Activated CD8-positive, alpha-beta memory T cell treated with anti-CD3 and anti-CD28 coated beads, Interleukin-2, amount 50 U/mL, for 4 hours (primary cell): ENCODE data around the gene TRIM67.
"Not testable (repeated sequence)": the region's sequence is repeated elsewhere in the genome, so short reads cannot be mapped to it uniquely, and the experiment has no call there.

Experiments
- DNase-seq: peaks from one replicate; pipeline ENCODE4 v3.0.0-alpha.2; 2020

Gene TRIM67

DNA sequence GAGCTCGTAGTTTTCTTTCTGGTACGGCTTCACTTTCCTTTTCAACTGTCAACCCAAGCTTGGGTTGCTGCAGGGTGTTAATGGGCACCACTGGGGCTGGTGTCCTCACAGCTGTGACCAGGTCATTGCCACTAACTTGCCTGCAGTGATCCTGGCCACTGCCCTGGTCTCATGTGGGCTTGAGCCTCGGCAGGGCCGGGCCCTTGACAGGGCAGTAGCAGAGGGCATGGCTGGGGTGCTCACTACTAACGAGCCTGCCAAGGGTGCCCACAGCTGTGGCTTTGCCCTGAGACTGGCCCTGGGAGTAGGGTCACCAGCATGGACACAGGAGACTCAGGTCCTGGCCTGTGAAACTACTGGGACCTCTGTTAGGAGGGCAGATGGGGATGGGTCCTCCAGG, 47.7 kb downstream of the TRIM67 start:
- DNase-seq = no peak

DNA sequence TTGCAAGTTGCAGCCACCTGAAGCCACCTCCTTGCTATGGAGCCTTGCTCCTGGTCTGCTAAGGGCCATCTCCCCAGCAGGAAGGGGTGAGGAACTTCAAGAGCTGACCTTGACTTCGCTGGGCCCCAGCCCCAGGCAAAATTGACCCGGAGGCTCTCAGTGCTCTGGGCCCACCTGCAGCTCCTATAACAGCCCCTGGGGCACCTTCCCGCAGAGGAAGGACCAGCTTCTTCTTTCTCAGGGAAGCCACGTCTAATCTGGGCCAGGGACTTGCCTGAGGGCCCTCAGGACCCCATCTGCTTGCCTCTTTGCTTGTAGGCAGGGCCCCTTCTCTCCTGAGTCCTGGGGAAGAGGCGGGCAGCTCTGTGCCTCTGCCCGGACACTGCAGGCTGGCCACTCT, 48.3 kb downstream of the TRIM67 start:
- DNase-seq = no peak

DNA sequence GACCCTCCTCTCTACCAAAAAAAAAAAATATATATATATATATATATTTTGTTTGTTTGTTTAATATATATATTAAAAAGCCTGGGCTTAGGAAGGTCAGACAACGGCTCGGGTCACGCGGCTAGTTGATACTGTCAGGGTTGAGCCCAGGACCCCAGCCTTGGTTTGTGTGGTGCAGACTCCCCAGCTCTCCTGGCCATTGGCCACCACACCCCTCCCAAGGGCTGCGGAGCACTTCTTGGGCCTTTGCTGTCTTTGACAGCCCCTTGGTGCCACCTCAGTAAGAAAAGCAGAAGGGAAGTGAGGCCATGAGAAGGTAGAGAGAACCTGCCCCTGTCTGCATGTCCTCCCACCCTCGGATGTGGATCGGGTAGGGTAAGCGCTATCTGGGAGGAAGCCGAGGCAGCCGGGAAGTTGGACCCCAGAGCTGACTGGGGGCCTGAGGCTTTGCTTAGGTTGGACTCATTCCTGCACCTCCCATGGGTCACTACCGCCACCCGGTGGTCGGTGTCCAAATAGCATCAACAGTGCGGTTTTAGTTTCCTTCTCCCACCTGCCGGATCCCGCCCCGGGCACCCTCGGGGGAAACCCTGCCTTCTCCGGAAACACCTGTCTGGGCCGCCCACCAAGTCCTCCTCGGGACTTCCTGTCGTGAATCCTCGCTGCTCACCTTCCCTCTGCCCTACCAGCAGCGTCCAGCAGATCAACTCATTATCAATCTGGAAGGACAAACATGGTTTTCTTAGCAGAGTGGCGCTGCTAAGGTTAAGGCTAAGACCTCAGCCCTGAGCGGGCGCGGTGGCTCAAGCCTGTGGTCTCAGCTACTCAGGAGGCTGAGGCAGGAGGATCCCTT, 49.4 kb downstream of the TRIM67 start:
- DNase-seq = peak; percentile 91

DNA sequence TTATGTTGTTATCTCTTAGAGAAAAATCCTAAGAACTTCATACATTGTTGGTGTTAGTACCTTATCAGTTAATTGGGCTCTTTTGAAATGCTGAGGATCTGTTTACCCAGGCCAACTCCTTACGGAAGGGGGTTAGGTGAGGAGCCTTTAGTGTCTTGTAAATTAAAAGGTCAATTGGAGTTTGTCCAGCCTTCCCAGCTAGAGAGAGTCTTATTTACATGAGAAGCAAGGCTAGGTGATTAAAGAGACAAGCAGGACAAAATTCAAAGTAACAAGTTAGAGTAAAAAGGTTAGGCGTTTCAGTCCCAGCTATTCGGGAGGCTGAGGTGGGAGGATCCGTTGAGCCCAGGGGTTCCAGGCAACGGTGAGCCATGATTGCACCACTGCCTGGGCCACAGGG, 50.4 kb downstream of the TRIM67 start:
- not testable (repeated sequence) for DNase-seq

DNA sequence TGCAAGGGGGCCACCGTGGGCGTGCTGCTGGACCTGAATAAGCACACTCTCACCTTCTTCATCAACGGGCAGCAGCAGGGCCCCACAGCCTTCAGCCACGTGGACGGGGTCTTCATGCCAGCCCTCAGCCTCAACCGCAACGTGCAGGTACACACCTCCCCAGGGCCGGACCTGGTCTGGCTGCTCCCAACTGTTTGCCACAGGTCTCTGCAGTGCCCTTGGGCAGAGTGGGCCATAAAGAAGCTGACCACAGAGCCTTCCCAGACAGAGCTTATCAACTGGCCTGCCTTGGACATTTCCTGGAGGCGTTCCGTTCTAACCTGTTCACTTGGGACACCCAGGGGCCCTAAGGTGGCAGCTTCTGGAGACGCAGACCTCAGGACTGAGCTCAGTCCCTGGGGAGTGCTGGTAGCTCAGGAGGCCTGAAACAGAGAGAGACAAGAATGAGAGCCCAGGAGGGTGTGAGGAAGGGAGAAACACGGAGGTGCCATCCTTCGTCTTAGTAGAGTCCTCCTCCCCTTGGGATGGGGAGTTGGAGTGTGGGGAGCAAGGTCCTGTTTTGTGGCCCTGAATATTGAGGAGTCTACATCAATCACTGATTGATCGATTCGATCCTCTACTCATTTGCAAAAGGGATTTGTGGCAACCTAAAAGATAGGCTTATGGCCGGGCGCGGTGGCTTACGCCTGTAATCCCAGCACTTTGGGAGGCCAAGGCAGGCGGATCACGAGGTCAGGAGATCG, 52.1 kb downstream of the TRIM67 start:
- DNase-seq = no peak

DNA sequence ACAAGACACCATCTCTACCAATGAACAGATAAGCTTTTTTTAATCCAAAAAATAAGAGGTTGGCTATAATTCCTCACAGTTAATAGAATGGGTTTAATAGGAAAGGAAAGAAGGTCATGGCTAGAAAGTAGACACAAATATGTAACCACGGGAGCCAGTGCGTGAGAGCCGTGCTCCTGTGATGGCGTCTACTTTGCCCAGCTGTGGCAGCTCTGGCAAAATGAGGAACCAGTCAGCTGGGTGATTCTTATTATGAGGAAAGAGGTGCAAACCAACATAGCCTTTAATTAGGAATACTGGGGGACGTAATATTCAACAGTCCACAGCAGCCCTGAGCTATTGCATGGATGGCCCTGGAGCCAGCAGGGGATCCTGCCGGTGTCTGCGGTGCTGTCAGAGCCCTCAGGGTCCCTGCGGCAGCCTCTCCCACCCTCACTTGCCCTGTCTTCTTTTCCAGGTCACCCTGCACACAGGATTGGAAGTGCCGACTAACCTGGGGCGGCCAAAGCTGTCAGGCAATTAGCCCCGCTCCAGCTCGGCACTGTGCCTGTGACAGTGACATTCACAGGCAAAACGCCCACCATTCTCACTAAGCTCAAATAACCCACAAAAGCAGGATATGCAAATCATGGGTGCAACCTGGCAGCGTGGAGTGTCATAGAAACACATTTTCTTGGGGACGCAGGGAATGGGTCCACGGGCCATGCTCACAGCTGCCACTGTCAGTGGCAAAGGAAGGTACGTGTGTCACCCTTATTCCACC, 53.2 kb downstream of the TRIM67 start:
- DNase-seq = no peak

DNA sequence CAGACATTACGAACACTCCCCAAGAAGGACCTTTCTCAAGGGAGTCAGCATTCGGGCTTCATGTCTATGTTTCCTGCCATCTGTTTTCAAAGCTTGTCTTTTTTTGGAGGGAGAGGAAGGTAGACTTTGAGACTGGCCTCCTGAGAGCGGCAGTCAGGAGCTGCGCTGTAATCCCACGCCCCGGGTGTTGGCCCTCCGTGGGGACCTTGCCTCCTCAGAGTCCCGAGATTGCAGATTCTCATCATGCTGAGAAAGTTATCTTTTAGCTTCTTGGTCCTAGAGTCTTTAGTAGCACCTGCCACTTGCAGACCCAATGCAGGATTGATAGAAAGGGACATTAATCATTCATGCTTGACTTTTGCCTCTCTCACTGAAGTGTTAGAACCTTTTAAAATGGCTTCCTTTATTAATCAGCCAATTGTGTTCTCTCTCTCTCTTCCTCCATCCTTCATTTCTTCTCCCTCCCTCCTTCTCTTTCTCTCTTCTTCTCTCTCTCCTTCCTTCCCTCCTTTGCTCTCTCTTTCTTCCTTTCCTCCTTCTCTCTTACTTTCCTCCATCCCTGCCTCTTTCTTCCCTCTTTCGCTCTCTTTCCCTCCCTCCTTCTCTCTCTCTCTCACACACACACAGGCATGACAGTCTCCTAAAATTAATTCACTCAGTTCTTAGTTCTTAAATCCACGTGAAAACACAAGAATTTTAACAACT, 54.0 kb downstream of the TRIM67 start:
- no peak for DNase-seq

DNA sequence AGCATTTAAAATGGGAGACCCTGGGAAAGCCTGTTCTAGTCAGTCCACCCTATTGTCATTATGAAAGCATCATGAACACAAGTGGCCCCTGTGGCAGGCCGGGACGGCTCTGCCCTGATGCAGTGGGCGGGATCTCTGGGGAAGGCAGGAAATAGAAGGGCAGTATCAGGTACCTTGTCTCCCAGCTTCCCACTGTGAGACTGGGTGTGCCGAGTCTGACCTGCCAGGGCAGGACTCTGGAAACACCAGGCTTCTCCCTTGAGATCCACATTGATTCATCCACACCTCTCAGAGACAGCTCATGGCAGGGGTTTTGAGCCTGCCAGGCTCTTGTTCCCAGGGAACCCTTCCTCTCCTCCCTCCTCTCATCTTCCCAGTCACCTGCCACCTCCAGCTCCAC, 54.6 kb downstream of the TRIM67 start:
- DNase-seq = no peak

DNA sequence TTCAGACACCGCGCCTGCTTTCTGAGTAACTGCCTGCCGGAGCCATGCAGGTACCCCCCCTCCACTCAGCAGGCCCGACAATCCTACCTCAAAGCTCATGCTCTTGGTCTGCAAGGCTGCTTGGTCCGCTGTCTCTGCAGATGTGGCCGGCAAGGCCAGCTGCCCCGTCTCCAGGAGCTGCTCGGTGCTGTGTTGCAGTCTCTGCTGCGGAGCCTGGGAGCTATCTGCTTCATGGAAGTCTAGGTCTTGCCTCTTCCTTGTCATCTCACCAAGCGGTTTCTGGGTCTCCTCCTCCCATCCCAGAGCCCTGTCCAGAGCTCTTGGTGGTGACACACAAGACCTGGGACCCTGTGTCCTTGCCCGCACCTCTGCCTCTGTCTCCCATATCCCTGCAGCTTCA, 55.2 kb downstream of the TRIM67 start:
- DNase-seq = no peak

DNA sequence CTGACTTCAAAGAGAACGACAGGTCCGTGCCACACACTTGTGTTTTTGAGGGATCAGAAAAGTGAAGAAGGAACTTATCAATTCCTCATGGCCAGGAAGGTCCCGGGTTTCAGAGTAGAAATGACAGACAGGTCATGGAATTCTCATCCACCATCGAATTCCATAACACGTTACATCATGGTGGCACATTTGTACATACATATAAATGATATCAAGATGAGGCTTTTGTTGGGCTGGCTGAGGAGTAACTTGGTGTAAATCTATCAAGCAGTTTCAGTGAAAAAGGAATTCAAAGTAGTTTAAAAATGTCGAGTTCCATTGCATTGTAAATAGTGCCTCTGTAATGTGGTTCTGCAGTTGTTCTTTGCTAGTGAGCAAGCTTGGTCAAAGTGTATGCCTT, 56.2 kb downstream of the TRIM67 start:
- no peak for DNase-seq

DNA sequence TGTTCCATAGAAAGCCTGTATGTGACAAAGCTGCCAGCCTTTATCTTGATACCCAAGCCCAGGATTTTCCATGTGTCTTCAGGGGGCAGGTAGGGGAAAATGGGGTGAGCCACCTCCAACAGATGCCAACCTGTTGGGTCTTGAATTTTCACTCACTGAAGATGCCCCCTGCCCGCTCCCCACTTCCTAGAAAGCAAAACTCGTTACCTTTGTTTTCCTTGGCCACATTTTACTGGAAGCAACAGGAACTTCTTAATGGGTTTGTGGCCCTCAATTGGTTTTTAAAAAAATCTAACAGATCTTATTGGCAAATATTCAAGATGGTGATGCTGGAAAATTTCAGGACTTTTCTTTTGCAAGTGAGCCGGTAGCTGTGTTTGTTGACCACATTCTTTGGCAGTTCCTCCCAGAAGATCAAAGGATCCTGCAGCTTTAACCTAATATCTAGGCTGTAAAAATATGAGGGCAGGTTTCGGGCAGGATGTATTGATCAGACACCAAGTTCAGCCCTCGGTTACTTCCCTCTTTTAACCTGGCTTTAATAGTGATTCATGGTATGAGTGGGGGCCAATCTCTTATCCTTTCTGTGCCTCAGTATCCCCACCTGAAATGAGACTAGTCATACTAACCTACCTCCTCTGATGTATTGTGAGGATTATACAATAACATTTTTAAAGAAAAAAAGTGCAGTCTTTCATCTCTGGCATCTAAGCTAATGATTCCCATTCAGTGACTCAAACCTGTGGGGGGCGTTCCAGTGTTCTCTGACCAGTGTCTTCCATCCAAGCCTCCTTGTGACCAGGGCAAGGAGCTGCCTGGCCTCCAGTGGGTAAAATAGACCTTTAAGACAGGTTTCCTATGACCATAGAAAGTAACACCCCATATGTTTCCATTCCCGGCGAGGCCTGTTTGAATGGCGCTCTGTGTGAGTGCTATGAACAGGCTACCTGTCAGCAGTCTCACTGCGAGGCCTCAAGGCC, 57.9 kb downstream of the TRIM67 start:
- DNase-seq = no peak

DNA sequence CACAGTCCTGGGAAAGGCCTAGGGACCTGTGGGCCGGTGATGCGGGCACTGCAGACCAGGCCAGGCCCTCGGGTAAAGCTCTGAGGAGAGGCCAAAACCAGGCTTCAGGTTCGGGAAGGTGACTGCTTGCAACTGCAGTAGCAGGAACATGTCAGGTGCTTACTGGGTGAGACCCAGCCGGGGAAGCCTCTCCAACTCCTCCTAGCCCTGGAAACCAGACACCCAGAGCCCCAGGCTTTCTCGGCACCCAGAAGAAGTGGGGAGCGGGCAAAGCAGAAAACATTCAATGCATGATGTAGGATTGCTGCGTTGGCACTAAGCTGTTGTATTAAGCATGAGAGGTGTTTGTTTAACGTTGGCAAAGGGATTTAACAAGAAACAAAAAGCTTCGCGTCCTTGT, 58.9 kb downstream of the TRIM67 start:
- no peak for DNase-seq

DNA sequence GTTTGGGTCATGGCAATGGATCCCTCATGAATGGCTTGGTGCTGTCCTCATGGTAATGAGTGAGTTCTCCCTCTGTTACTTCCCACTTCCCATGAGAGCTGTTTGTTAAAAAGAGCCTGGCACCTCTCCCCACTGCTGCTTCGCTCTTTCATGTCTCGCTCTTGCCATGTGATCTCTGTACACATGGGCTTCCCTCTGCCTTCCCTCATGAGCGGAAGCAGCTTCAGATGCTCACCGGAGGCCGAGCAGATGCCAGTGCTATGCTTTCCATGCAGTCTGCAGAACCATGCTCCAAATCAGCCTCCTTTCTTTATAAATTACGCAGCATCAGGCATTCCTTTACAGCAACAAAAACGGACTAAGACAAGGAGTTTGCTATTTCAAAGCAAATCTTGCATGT, 64.3 kb downstream of the TRIM67 start:
- no peak for DNase-seq

DNA sequence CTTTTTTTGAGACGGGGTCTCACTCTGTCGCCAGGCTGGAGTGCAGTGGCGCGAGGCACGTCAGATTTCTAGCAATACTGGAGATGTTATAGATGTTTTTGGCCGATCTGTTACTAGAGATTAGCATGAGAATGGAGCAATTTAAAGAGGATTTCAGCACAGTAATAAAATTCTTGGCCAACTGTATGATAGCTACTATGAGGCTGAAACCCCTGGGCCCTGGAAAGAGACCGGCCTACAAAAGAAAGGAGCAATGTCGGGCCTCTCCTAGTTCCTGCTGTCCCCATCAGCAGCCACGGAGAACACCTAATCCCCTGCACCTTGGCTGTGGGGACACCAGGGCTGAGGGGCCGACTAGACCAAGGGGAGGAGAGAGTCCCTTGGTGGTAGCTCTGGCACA, 69.7 kb downstream of the TRIM67 start:
- no peak for DNase-seq

DNA sequence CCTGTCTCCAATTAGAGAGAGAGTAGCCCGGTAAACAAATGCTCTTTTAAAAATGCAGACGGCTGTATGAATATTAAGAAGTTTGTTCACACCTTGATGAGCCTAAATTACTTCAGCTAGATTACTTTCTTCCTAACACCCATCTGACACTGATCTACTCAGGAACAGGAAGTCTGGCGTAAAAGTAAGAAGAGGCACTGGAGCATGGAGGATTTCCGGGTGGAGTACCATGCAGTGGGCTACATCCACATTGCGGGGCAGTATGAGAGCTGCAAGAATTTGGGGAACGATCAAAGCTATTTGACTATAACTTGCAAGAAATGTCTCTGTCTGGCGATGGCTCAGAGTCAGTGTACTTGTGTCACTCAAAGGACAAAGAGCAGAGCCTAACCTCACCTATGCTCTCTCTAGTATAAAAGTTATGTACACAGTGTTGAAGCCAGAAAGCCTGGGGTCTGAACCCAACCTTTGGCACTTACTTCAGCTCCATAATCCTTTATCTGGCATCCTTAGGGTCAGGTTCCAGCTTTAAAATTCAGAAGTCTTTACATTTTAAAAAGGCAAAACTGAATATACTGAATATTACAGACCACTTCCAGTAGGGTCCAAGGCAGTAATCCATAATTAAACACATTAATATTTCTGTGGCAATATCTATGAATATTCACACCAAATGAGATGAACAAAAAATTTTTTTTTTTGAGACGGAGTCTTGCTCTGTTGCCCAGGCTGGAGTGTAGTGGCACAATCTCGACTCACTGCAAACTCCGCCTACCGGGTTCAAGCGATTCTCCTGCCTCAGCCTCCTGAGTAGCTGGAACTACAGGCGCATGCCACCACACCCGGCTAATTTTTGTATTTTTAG, 71.2 kb downstream of the TRIM67 start:
- DNase-seq = no peak

DNA sequence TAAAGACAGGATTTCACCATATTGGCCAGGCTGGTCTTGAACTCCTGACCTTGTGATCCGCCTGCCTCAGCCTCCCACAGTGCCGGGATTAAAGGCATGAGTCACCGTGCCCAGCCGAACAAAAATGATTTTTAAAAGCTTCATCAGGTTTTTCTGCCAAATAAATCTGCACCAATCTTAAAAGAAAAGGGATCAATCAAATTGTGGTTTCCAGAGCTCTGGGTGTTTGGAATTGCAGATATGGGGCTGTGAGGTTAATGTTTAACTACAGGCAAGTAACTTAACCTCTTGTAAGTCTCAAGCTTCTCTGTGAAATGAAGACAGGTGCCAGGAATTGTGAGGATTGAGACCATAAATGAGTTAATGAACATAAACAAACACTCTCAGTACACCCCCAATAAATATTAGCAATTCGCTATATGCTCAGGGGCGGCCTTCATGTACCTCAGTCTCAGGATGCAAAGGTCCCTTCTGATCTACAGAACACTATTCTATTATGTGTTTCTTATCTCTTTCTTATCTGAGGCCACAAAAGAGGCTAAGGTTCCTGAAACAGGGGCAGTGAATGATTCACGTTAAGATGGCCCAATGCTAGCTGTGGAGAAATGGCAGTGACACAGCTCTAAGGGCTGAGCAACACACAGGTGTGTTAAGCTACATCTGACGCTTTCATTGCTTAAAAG, 72.0 kb downstream of the TRIM67 start:
- DNase-seq = no peak

DNA sequence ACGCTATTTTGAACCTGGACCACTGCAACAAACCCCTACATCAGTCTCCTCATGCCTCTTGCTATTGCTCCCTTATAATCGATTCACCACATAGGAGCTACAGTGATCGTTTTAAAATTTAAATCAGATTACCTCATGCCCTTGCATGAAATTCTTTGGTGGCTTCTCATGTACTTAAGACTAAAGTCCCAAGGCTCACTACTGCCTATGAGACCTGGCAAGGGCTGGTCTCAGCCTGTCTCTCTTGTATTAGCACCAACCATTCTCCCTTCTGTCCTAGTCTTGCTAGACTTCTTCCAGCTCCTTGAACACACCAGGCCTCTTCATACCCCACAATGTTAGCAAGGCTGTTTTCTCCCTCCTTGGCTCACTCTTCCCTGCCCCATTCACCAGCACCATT, 72.6 kb downstream of the TRIM67 start:
- no peak for DNase-seq

DNA sequence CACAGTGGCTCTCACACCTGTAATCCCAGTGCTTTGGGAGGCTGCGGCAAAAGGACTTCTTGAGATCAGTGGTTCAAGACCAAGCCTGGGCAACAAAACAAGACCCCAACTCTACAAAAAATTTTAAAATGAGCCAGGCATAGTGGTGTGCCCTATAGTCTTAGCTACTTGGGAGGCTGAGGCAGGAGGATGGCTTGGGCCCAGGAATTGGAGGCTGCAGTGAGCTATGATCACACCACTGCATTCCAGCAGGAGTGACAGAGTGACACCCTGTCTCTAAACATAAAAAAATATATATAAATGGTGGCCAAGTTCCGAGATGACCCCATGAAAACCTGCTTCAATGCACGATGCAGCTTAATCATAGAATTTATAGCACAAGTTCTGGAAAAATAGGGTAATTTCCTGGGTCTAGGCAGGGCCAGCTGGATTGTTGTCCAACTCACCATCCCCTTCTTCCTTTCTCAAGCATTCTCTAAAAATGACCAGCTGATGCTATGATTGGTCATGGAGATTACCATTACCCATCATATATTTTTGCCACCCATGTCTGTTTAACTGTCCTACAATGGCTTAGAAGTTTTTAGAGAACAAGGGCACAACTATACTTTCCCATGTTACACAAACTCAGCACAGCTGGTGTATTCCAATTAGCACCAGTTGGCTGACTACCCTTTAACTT, 73.8 kb downstream of the TRIM67 start:
- DNase-seq = no peak

DNA sequence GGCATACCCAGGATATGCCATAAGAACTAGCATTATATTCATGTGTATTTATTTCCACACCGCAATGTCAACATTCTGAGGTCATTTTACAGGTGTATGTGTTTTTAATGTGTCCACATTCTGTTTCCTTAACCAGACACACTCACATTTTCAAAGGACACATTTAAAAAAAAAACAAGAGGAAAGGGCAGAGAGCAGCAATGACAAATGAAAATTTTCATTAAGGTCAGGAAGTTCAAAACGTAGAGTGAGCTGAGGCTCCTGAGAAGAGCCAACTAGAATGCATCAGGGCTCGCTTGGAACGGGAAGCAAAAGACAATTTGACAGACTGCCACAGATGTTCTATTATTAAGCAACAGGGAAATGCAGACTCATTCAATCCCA, 74.3 kb downstream of the TRIM67 start:
- DNase-seq = no peak

DNA sequence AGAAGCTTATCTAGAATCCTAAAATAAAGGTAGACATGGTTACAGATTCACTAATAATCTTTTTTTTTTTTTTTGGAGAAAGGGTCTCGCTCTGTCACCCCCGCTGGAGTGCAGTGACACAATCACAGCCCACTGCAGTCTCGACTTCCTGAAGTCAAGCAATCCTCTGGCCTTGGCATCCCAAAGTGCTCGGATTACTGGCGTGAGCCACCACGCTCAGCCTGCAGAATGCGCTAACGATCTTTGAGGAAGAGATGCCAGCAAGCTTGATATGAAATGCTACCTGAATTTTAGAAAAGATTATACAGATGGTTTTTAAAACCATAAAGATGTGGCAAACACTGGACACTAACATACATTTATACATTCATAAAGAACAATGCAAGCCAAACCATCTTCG, 75.1 kb downstream of the TRIM67 start:
- DNase-seq = no peak
